Liver (tissue), 9 donors: Measurements from ENCODE around the gene ZNF628. TPM values are rescaled to one million over a fixed set of nuclear protein-coding genes. Genes with fewer than 3 reads are reported as not detected.

Experiments
- DNase-seq: peaks from one replicate; pipeline ENCODE4 v3.0.0-alpha.2; 2017; ENCODE audit warnings: low spot score
- H3K27ac ChIP-seq, 2 donors: one replicate each; pipeline ENCODE4 v1.7.0; 2013; ENCODE audit warnings: inconsistent platforms in 2 of 2, low read length in 2 of 2, control low read depth in 1 of 2, low read depth in 1 of 2, mild to moderate bottlenecking in 1 of 2
- H3K27me3 ChIP-seq, 4 donors: one replicate each; pipeline versions ENCODE4 v1.6.1 to v1.7.0; 2013; ENCODE audit warnings: low read length in 3 of 4, inconsistent platforms in 1 of 4, mild to moderate bottlenecking in 1 of 4, moderate library complexity in 1 of 4; ENCODE audit not compliant: control insufficient read depth in 4 of 4, insufficient read depth in 4 of 4
- H3K36me3 ChIP-seq, 4 donors: one replicate each; pipeline versions ENCODE4 v1.6.1 to v1.7.0; 2013; ENCODE audit warnings: low read length in 3 of 4, mild to moderate bottlenecking in 3 of 4, low read depth in 1 of 4, moderate library complexity in 1 of 4; ENCODE audit not compliant: control insufficient read depth in 4 of 4, insufficient read depth in 3 of 4
- H3K4me1 ChIP-seq, 4 donors: one replicate each; pipeline versions ENCODE4 v1.6.1 to v1.7.0; 2013; ENCODE audit warnings: low read length in 3 of 4, mild to moderate bottlenecking in 3 of 4, moderate library complexity in 1 of 4; ENCODE audit not compliant: control insufficient read depth in 4 of 4, insufficient read depth in 4 of 4
- H3K4me3 ChIP-seq, 3 donors: one replicate each; pipeline versions ENCODE4 v1.6.1 to v1.7.0; 2013; ENCODE audit warnings: low read length in 3 of 3, control low read depth in 1 of 3, low read depth in 1 of 3, mild to moderate bottlenecking in 1 of 3
- H3K9ac ChIP-seq, 2 donors: one replicate each; pipeline ENCODE4 v1.7.0; 2013; ENCODE audit warnings: low read length in 2 of 2, mild to moderate bottlenecking in 2 of 2, moderate library complexity in 2 of 2, control low read depth in 1 of 2, low read depth in 1 of 2
- H3K9me3 ChIP-seq, 4 donors: one replicate each; pipeline versions ENCODE4 v1.6.1 to v1.7.0; 2013; ENCODE audit warnings: low read length in 3 of 4; ENCODE audit not compliant: control insufficient read depth in 4 of 4
- EGR1 ChIP-seq, 2 donors: IDR thresholded peaks; 2 replicates each; pipeline ENCODE4 v1.6.1; 2016 to 2018; ENCODE audit warnings: antibody characterized with exemption in 2 of 2, low read depth in 2 of 2
- FOXA1 ChIP-seq: IDR thresholded peaks from 2 replicates; pipeline ENCODE4 v1.6.1; 2016; ENCODE audit warnings: antibody characterized with exemption
- GABPA ChIP-seq, 2 donors: IDR thresholded peaks in 1 of 2; conservative IDR thresholded peaks in 1 of 2; 2 replicates each; pipeline ENCODE4 v1.6.1; 2016; ENCODE audit warnings: antibody characterized with exemption in 2 of 2, mild to moderate bottlenecking in 1 of 2, moderate library complexity in 1 of 2
- HNF4A ChIP-seq, 2 donors: conservative IDR thresholded peaks; 2 replicates each; pipeline ENCODE4 v1.6.1; 2016; ENCODE audit warnings: antibody characterized with exemption in 2 of 2, mild to moderate bottlenecking in 2 of 2
- RAD21 ChIP-seq, 2 donors: IDR thresholded peaks; 2 replicates each; pipeline ENCODE4 v1.6.1; 2016; ENCODE audit warnings: antibody characterized with exemption in 2 of 2, mild to moderate bottlenecking in 2 of 2
- TAF1 ChIP-seq: conservative IDR thresholded peaks from 2 replicates; pipeline ENCODE4 v1.6.1; 2016; ENCODE audit warnings: antibody characterized with exemption, mild to moderate bottlenecking
- YY1 ChIP-seq: IDR thresholded peaks from 2 replicates; pipeline ENCODE4 v1.6.1; 2016; ENCODE audit warnings: antibody characterized with exemption, mild to moderate bottlenecking
- WGBS: extraction: QIAGEN DNeasy Blood & Tissue Kit; methylation state at CpG from one replicate; pipeline ENCODE4 v1.1.7; 2013; 5-methylcytosine and 5-hydroxymethylcytosine counted together
- polyA plus RNA-seq, 2 donors: library from polyadenylated mRNA; stranded (reverse) in 1 of 2; unstranded in 1 of 2; fragments of 200-250 nt in 1 of 2; fragments of >200 nt in 1 of 2; fragmentation: Nextera tagmentation in 1 of 2; extraction: Ambion mirVana in 1 of 2; gene quantifications; one replicate each; pipeline versions ENCODE4 v1.2.1 to v1.2.3, GENCODE V29; 2013 to 2015
- total RNA-seq, 2 donors: library from RNA; depleted of rRNA; stranded (reverse); fragments of >200 nt; gene quantifications; one replicate each; pipeline ENCODE4 v1.2.3, GENCODE V29; 2014
- TF ChIP-seq, protein P1 (sequence below): IDR thresholded peaks from 2 replicates; pipeline ENCODE4 v1.6.1; 2016; ENCODE audit warnings: antibody characterized with exemption
- TF ChIP-seq, protein P2 (sequence below): fragments of 150-350 bp; IDR thresholded peaks from 2 replicates; pipeline ENCODE4 v1.5.1; 2017; ENCODE audit warnings: improper control_type of control experiment, low read depth, low read length; ENCODE audit not compliant: missing input control
- TF ChIP-seq, protein P3 (sequence below): IDR thresholded peaks from 2 replicates; pipeline ENCODE4 v1.6.1; 2016; ENCODE audit warnings: antibody characterized with exemption
- donor health status: healthy.
- donor health status: healthy.
- donor health status: healthy.
- donor health status: healthy.
- donor health status: healthy.

Gene ZNF628
- total and polyA plus RNA-seq, 4 donors, result 0.99 to 4.4 (median 1.5) TPM

DNA sequence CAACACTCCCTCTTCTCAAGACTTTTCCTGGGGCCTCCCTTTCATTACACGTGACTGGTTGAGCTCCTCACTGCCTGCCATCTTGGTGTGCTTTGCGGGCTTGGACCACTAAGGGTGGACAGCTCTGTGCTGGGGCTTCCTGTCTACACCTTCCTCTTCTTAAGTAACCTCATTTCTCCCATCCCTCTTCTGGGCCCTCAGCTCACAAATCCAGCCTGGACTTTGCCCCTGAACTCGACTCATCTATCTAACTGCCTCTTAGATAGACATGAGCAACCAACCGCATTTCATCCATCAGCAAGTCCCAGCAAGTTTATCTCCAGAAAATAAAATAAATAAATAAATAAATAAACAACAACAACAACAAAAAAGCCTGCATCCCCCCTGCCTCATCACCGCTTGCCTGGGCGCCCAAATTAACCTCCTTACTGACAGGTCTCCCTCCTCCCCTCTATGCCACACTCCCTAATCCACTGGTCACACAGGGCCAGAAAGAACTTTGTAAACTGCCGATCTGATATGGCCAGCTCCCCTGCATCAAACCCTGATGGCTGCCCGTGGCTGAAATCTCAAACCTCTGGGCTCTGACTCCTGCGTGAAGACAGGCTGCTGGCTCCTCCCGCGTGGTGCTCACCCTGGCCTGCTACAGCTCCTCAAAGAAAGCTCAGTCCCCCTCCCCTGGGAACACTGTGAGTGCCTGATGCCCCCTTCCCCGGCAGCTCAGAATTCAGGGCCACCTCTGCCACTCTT is 22.7 kb upstream of the ZNF628 start (continued):
- TF ChIP-seq, protein P1, sequence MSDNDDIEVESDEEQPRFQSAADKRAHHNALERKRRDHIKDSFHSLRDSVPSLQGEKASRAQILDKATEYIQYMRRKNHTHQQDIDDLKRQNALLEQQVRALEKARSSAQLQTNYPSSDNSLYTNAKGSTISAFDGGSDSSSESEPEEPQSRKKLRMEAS, result no peak

DNA sequence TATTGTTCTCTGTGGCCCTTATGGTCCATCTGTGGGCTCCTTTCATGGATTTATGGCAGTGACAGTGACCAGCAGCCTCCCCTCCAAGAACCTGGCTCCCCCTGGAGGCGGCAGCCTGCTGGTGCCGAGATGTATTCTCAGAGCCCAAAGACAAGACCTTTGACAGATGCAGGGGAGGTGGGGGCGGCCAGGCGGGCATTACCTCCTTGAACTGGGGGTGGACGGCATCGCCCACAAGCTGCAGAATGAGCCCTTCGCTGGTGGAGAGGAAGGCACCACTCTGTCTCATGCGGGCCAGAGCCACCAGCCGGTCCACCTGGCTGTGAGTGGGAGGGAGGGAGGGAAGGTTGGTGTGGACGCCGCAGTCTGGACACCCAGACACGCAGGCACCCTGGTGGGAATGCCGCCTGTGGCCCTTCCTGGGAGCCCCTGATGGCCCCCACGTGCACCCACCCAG is 21.6 kb upstream of the ZNF628 start:
- peaks cover 6 to 8% (median 7%) of the 10 kb centered on the region in 4 donors for H3K4me1 ChIP-seq
- no peak for TF ChIP-seq HNF4A (conservative IDR thresholded peaks at IDR 0.05)
- TF ChIP-seq, protein P2, sequence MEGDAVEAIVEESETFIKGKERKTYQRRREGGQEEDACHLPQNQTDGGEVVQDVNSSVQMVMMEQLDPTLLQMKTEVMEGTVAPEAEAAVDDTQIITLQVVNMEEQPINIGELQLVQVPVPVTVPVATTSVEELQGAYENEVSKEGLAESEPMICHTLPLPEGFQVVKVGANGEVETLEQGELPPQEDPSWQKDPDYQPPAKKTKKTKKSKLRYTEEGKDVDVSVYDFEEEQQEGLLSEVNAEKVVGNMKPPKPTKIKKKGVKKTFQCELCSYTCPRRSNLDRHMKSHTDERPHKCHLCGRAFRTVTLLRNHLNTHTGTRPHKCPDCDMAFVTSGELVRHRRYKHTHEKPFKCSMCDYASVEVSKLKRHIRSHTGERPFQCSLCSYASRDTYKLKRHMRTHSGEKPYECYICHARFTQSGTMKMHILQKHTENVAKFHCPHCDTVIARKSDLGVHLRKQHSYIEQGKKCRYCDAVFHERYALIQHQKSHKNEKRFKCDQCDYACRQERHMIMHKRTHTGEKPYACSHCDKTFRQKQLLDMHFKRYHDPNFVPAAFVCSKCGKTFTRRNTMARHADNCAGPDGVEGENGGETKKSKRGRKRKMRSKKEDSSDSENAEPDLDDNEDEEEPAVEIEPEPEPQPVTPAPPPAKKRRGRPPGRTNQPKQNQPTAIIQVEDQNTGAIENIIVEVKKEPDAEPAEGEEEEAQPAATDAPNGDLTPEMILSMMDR, result peak; percentile 37
- peak; percentile 65 for DNase-seq
- H3K9ac ChIP-seq, result no peak overlapping the region
- H3K36me3 ChIP-seq, result peaks cover 0 to 13% (median 4%) of the 10 kb centered on the region in 4 donors
- H3K9me3 ChIP-seq, result no peaks in the 10 kb centered on the region
- no peak overlapping the region for H3K4me3 ChIP-seq
- no peak overlapping the region for H3K27ac ChIP-seq
- H3K27me3 ChIP-seq, result no peaks in the 10 kb centered on the region
- 82% methylated on average over 14 of the region's 14 CpGs for WGBS

DNA sequence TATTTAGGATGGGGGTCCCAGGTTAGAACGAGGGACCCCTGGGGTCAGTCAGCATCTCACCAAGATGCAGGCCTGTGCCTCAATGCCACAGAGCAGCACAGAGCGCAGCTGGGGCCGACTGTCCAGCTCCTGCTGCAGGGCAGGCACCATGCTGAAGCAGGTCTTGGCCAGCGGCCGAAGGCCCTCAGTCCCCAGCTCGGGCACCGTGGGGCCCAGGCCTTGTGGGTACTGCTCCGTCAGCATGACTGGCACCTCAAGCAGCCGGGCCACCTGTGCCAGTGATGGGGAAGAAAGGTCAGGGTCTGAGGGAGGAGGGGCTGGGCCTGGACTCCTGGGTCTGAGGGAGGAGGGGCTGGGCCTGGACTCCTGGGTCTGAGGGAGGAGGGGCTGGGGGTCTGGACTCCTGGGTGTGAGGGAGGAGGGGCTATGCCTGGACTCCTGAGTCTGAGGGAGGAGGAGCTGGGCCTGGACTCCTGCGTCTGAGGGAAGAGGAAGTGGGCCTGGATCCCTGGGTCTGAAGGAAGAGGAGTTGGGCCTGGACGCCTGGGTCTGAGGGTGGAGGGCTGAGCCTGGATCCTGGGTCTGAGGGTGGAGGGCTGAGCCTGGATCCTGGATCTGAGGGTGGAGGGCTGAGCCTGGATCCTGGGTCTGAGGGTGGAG is 20.7 kb upstream of the ZNF628 start:
- DNase-seq, result no peak
- TF ChIP-seq, protein P3, sequence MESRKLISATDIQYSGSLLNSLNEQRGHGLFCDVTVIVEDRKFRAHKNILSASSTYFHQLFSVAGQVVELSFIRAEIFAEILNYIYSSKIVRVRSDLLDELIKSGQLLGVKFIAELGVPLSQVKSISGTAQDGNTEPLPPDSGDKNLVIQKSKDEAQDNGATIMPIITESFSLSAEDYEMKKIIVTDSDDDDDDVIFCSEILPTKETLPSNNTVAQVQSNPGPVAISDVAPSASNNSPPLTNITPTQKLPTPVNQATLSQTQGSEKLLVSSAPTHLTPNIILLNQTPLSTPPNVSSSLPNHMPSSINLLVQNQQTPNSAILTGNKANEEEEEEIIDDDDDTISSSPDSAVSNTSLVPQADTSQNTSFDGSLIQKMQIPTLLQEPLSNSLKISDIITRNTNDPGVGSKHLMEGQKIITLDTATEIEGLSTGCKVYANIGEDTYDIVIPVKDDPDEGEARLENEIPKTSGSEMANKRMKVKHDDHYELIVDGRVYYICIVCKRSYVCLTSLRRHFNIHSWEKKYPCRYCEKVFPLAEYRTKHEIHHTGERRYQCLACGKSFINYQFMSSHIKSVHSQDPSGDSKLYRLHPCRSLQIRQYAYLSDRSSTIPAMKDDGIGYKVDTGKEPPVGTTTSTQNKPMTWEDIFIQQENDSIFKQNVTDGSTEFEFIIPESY, result no peak
- TF ChIP-seq RAD21 (IDR thresholded peaks at IDR 0.05) (no peak), YY1 (no peak), EGR1 (IDR thresholded peaks at IDR 0.05; ENCODE audit: low read depth in 2 of 2) (no peak), GABPA (IDR thresholded peaks at IDR 0.05 in 1 of 2, conservative IDR thresholded peaks at IDR 0.05 in 1 of 2) (no peak), TAF1 (no peak), HNF4A (conservative IDR thresholded peaks at IDR 0.05) (no peak), FOXA1 (no peak)
- TF ChIP-seq, protein P1, result no peak
- Histone ChIP-seq H3K4me3 (no peak overlapping the region), H3K4me1 (peaks cover 8 to 16% (median 15%) of the 10 kb centered on the region in 4 donors), H3K27me3 (no peaks in the 10 kb centered on the region), H3K9me3 (no peaks in the 10 kb centered on the region), H3K36me3 (peaks cover 0 to 13% (median 4%) of the 10 kb centered on the region in 4 donors), H3K27ac (no peak overlapping the region), H3K9ac (no peak overlapping the region)
- WGBS, result 92% methylated on average over 11 of the region's 11 CpGs
